ENCODE data around the gene HDGFL2. TPM values are rescaled to one million over a fixed set of nuclear protein-coding genes. Genes with fewer than 3 reads are reported as not detected.

Gene HDGFL2
- total and polyA plus RNA-seq, 2 of the 8 experiments (the other 6 are each of a cell fraction or from before 2014, with no cell fraction given): 31.1 to 106 TPM

DNA sequence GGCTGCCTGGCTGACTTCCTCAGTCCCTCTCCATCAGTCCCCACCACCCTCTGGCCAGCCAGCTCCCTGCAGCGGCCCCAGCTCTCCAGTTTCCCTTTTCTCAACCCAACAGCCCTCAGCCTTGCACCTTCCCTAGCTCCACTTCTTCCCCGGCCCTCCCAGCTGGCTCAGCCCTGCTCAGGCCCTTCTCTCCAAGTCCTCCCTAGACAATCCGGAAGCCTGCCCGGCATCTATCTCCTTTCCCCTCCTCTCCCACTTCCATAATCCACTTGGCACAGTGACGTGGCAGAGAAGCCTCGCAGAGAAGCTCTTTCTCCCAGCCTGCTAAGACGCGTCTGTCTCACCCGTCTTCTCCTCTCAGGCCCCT is 15.6 kb upstream of the HDGFL2 start (continued):
- TF ChIP-seq SIRT6 (IDR thresholded peaks at IDR 0.05; ENCODE audit: low read length) (no peak), JUND (IDR thresholded peaks at IDR 0.05; ENCODE audit: low read length) (no peak), POLR2AphosphoS5 (IDR thresholded peaks at IDR 0.05; ENCODE audit: low read depth, low read length) (no peak), RNF2 (IDR thresholded peaks at IDR 0.05; ENCODE audit: borderline replicate concordance, low read depth, low read length, missing control alignments, poor library complexity, severe bottlenecking) (no peak), RAD21 (IDR thresholded peaks at IDR 0.05 in 1 of 2, conservative IDR thresholded peaks at IDR 0.05 in 1 of 2; ENCODE audit: low read depth in 2 of 2, low read length in 2 of 2) (no peak), USF2 (IDR thresholded peaks at IDR 0.05; ENCODE audit: low read length) (no peak)
